DOHH2 (cell line): Measurements from ENCODE around the gene EIF4EBP2.

Experiments
- H3F3A ChIP-seq: fragments of 200-600 bp; sonication (generic), shearing (Covaris generic); 2 replicates; pipeline ENCODE4 v1.6.0; 2016; ENCODE audit warnings: antibody characterized with exemption, mild to moderate bottlenecking; ENCODE audit not compliant: control insufficient read depth, insufficient read depth
- H3K27ac ChIP-seq: fragments of 200-600 bp; sonication (generic); 2 replicates; pipeline ENCODE4 v1.5.1; 2014; ENCODE audit warnings: low read depth, mild to moderate bottlenecking, low read length, moderate library complexity
- H3K27me3 ChIP-seq: fragments of 200-600 bp; sonication (generic); 2 replicates; pipeline ENCODE4 v1.6.1; 2014; ENCODE audit warnings: mild to moderate bottlenecking, low read length, mixed read lengths; ENCODE audit not compliant: control insufficient read depth
- H3K36me3 ChIP-seq: fragments of 200-600 bp; sonication (generic); 2 replicates; pipeline ENCODE4 v1.6.1; 2014; ENCODE audit warnings: mild to moderate bottlenecking, low read length, moderate library complexity, mixed read lengths; ENCODE audit not compliant: control insufficient read depth
- H3K4me1 ChIP-seq: fragments of 200-600 bp; sonication (generic); 2 replicates; pipeline ENCODE4 v1.6.1; 2014; ENCODE audit warnings: mild to moderate bottlenecking, low read length, mixed read lengths; ENCODE audit not compliant: control insufficient read depth
- H3K4me2 ChIP-seq: fragments of 200-600 bp; sonication (generic); 2 replicates; pipeline ENCODE4 v1.6.0; 2014; ENCODE audit warnings: mild to moderate bottlenecking, low read length, moderate library complexity
- H3K4me3 ChIP-seq: fragments of 200-600 bp; sonication (generic); 2 replicates; pipeline ENCODE4 v1.5.1; 2014; ENCODE audit warnings: mild to moderate bottlenecking, low read length, mixed read lengths
- H3K79me2 ChIP-seq: fragments of 200-600 bp; sonication (generic); 2 replicates; pipeline ENCODE4 v1.6.1; 2014; ENCODE audit warnings: mild to moderate bottlenecking, low read length, mixed read lengths; ENCODE audit not compliant: control insufficient read depth
- H3K9me2 ChIP-seq: fragments of 200-600 bp; sonication (generic); replicated peaks from 2 replicates; pipeline ENCODE4 v1.6.1; 2014; ENCODE audit warnings: mild to moderate bottlenecking, low read length, mixed read lengths; ENCODE audit not compliant: control insufficient read depth
- H3K9me3 ChIP-seq: fragments of 200-600 bp; sonication (generic); 2 replicates; pipeline ENCODE4 v1.6.1; 2014; ENCODE audit warnings: antibody characterized with exemption, low read length, mixed read lengths; ENCODE audit not compliant: control insufficient read depth, insufficient read depth
- H4K20me1 ChIP-seq: fragments of 200-600 bp; sonication (generic); 2 replicates; pipeline ENCODE4 v1.6.0; 2014; ENCODE audit warnings: low read depth, mild to moderate bottlenecking, antibody characterized with exemption, low read length, moderate library complexity; ENCODE audit not compliant: control insufficient read depth, insufficient read depth
- CTCF ChIP-seq: fragments of 200-600 bp; sonication (generic); IDR thresholded peaks from one replicate; pipeline ENCODE4 v1.5.1; 2014; ENCODE audit warnings: antibody characterized with exemption, mild to moderate bottlenecking, low read depth, low read length; ENCODE audit not compliant: poor library complexity, severe bottlenecking
- EZH2phosphoT487 ChIP-seq: fragments of 200-600 bp; sonication (generic); IDR thresholded peaks from 2 replicates; pipeline ENCODE4 v1.6.1; 2017; ENCODE audit warnings: borderline replicate concordance, mild to moderate bottlenecking, antibody characterized with exemption, low read length, moderate library complexity, mixed read lengths

Gene EIF4EBP2

GRCh38 chr10:70360215-70360614, 43.7 kb upstream of the EIF4EBP2 start:
- TF ChIP-seq CTCF (no peak), EZH2phosphoT487 (no peak)
- peaks cover 3% of the 10 kb centered on the region; the same call in 1 of the 2 replicates for H3K36me3 ChIP-seq
- H3F3A ChIP-seq, result no peaks in the 10 kb centered on the region
- H3K27ac ChIP-seq, result no peak overlapping the region
- no peaks in the 10 kb centered on the region for H3K9me2 ChIP-seq
- no peak overlapping the region for H3K4me3 ChIP-seq
- H3K4me2 ChIP-seq, result no peak overlapping the region
- no peaks in the 10 kb centered on the region for H3K9me3 ChIP-seq
- H3K79me2 ChIP-seq, result peaks cover 5% of the 10 kb centered on the region; the same call in 1 of the 2 replicates
- H3K4me1 ChIP-seq, result peaks cover 44% of the 10 kb centered on the region
- H4K20me1 ChIP-seq, result no peaks in the 10 kb centered on the region; the same call in 1 of the 2 replicates
- H3K27me3 ChIP-seq, result no peaks in the 10 kb centered on the region

- Histone ChIP-seq H3K4me2 (no peak overlapping the region), H3F3A (no peaks in the 10 kb centered on the region), H3K27me3 (no peaks in the 10 kb centered on the region), H3K27ac (no peak overlapping the region), H3K4me3 (no peak overlapping the region), H3K4me1 (peaks cover 27% of the 10 kb centered on the region), H3K79me2 (peaks cover 5% of the 10 kb centered on the region; the same call in 1 of the 2 replicates), H4K20me1 (no peaks in the 10 kb centered on the region; the same call in 1 of the 2 replicates), H3K9me2 (no peaks in the 10 kb centered on the region), H3K9me3 (no peaks in the 10 kb centered on the region), H3K36me3 (peaks cover 3% of the 10 kb centered on the region; the same call in 1 of the 2 replicates)
- TF ChIP-seq EZH2phosphoT487 (no peak), CTCF (no peak)
Observed at GRCh38 chr10:70362328-70362727, 41.6 kb upstream of the EIF4EBP2 start.

GRCh38 chr10:70363292-70363691, 40.7 kb upstream of the EIF4EBP2 start:
- Histone ChIP-seq H3K4me2 (no peak overlapping the region), H4K20me1 (no peaks in the 10 kb centered on the region; the same call in 1 of the 2 replicates), H3K27ac (no peak overlapping the region), H3K9me2 (no peaks in the 10 kb centered on the region), H3K9me3 (no peaks in the 10 kb centered on the region), H3K79me2 (peaks cover 5% of the 10 kb centered on the region; the same call in 1 of the 2 replicates), H3F3A (no peaks in the 10 kb centered on the region), H3K4me1 (peaks cover 17% of the 10 kb centered on the region), H3K36me3 (peaks cover 3% of the 10 kb centered on the region; the same call in 1 of the 2 replicates), H3K4me3 (no peak overlapping the region), H3K27me3 (no peaks in the 10 kb centered on the region)
- no peak for TF ChIP-seq EZH2phosphoT487
- TF ChIP-seq CTCF, result no peak
